VCaP (cell line): ENCODE data around the gene ZIC4.

ENCODE experiments used
- H3K27ac ChIP-seq: fragments of 450-650 bp; 2 replicates; pipeline ENCODE4 v1.5.1; 2017
- CTCF ChIP-seq: fragments of 450-650 bp; conservative IDR thresholded peaks from 2 replicates; pipeline ENCODE4 v1.5.1; 2017; ENCODE audit warnings: mild to moderate bottlenecking, moderate library complexity

The ZIC4 gene

GRCh38 chr3:147397875-147398812 is 8.2 kb downstream of the ZIC4 start:
- TF ChIP-seq CTCF = no peak
- H3K27ac ChIP-seq = no peak overlapping the region

- no peak overlapping the region for H3K27ac ChIP-seq
- no peak for TF ChIP-seq CTCF
Measured at GRCh38 chr3:147397155-147397874, 9.0 kb downstream of the ZIC4 start.

- H3K27ac ChIP-seq = no peak overlapping the region
- TF ChIP-seq CTCF = no peak
Measured at GRCh38 chr3:147396712-147397046, 9.7 kb downstream of the ZIC4 start.

- TF ChIP-seq CTCF = no peak
- no peak overlapping the region for H3K27ac ChIP-seq
Measured at GRCh38 chr3:147395899-147396711, 10.2 kb downstream of the ZIC4 start.

GRCh38 chr3:147394884-147395225 is 11.5 kb downstream of the ZIC4 start:
- TF ChIP-seq CTCF = no peak
- no peak overlapping the region for H3K27ac ChIP-seq

GRCh38 chr3:147393943-147394883 is 12.1 kb downstream of the ZIC4 start:
- H3K27ac ChIP-seq = no peak overlapping the region

More at GRCh38 chr3:147393943-147394883, 12.1 kb downstream of the ZIC4 start:
- TF ChIP-seq CTCF = no peak
